GM18498 (cell line): ENCODE measurements around the gene CNPY3.
"Not testable (repeated sequence)": the region's sequence is repeated elsewhere in the genome, so short reads cannot be mapped to it uniquely, and the experiment has no call there.

Experiments
- ATAC-seq: cut with Tn5 transposase; IDR thresholded peaks from one replicate; pipeline ENCODE4 v1.9.1; 2021; ENCODE audit warnings: mild to moderate bottlenecking, moderate library complexity; ENCODE audit not compliant: unreplicated experiment

CNPY3 gene

DNA sequence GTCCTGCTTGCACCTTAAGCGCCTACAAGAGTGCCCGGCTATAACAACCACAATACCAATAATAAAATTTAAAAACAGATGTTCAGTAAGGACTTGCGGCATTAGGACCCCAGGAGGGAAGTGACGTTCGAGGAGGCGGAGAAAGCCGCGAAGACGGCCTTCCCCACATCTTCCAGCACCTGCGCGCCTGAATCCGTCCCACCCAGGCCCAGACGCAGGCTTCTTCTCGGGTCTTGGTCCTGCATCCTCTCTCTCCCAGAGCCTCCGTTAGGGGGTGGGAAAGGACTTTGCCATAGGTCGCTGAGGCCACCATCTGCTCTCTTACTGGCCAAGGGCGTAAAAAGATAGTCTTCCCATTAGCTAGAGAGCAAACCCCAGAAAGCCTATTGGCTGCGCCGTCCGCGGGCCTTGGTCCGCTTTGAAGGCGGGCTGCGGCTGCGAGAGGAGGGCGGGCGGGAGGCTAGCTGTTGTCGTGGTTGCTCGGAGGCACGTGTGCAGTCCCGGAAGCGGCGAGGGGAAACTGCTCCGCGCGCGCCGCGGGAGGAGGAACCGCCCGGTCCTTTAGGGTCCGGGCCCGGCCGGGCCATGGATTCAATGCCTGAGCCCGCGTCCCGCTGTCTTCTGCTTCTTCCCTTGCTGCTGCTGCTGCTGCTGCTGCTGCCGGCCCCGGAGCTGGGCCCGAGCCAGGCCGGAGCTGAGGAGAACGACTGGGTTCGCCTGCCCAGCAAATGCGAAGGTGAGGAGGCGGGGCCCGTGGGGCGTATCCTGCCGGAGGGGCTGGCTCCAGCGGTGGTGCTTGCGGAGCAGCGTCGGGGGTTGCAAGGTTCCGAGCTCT is at the start of gene CNPY3:
CNPY3 (plus strand) TSS at position 495 of the 835 bp plus-strand sequence; CDS start at position 586, 91 bp downstream.
- ATAC-seq, result peak; percentile 78

- not testable (repeated sequence) for ATAC-seq
These were observed 49.0 kb upstream of the CNPY3 start for GRCh38 chr6:42880240-42880817.

GRCh38 chr6:42880871-42881270 is 48.4 kb upstream of the CNPY3 start:
- not testable (repeated sequence) for ATAC-seq

GRCh38 chr6:42885702-42886101 is 43.6 kb upstream of the CNPY3 start:
- no peak for ATAC-seq

- not testable (repeated sequence) for ATAC-seq
These were observed 41.1 kb upstream of the CNPY3 start for GRCh38 chr6:42888201-42888600.

DNA sequence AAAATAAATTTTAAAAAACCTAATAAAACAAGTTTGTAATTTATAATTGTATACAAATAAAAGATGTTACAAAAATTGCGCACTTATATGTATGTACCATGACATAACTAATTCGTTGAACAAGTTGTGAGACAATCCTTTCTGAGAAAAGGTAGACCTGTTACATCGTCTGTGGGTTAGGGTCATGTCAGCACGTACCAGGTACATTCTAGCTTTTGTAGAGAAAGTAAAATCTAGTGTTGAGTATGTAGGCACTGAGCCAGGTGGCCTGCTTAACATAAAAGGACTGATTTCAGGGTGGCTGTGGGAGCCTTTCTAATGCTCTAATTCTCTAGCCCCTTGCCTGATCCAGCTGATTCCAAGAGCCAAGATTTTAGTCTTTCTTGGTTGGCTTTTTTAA is 39.5 kb upstream of the CNPY3 start:
- no peak for ATAC-seq

DNA sequence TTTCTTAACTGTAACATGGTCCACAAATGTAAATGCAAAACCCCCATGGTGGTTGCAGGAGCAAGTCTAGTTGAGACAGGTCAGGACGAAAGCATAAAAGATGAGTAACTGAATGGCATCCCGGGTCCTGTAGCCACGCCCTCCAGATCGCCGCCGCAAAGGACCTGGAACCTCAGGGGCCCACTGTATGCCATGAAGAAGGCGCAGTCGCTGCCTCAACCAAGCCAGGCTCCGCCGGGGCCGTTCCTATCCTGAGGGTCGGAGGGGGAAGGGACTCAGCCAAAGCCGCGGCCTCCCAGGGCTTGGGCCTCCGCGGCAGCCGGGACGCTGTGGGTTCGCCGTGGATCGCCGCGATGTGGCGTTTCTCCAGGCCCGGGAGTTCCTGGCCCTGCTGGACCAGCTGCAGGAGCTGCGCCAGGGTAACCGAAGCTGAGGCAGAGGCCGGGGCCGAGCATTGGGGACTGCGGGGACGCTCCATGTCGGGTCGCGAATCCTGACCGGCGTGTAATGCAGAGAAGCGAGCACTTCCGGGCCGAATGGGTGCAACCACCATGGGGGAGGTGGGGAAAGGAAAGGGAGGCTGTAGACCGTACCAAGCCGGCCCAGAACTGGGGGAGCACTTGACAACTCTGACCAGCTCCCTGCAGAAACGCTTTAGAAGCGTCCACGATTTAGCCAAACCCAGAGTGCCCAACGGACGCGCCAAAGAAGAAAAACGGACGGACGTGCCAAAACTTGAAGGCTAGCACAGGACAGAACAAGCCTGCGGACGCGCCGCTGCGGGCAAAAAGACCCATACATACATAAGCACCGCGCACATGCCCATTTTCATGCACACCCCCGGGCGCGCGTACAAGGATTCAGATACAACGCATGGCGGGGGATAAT is 38.7 kb upstream of the CNPY3 start:
- ATAC-seq, result peak; percentile 92

- no peak for ATAC-seq
These were observed 38.0 kb upstream of the CNPY3 start for GRCh38 chr6:42891199-42891722.

GRCh38 chr6:42894041-42894828 is 35.0 kb upstream of the CNPY3 start:
- ATAC-seq, result not testable (repeated sequence)

GRCh38 chr6:42896178-42896719 is 33.0 kb upstream of the CNPY3 start:
- no peak for ATAC-seq

GRCh38 chr6:42898891-42899361 is 30.4 kb upstream of the CNPY3 start:
- ATAC-seq, result no peak

DNA sequence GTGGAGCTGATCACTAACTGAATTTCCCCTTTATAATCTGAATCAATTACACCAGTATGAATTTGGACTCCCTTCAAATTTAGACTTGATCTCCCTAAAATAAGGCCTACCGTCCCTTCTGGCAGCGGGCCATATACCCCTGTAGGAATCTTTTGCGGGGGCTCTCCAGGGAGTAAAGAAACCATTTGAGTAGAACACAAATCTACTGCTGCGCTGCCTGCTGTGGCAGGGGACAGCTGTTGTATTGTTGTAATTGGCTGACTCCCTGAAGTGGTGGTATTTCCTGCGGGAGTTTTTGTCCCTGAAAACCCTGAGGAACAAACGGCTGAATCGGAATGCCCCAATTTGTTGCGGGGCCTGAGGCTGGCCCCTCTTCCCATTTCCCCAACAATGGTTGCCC is 29.4 kb upstream of the CNPY3 start:
- no peak for ATAC-seq

DNA sequence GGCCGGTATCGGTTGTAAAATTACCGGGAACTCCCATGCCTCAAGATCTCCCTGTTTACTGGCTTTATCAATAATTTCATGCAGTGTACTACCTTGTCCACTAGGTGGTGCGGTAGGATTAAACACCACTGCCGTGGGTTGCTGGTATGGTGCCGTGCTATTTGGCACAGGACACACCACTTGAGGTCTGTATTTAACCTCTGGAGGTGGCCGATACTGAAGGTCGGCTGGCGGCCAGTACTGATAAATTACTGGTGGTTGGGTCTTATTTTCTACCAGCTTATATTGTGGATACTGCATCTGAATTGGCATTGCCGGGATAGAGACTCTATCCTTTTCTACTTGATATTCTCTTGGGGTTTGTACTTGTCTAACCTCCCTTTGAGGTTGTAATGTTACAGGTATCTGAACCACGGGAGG is 27.7 kb upstream of the CNPY3 start:
- peak; percentile 71 for ATAC-seq

GRCh38 chr6:42902429-42903263 is 26.6 kb upstream of the CNPY3 start:
- ATAC-seq, result not testable (repeated sequence)

DNA sequence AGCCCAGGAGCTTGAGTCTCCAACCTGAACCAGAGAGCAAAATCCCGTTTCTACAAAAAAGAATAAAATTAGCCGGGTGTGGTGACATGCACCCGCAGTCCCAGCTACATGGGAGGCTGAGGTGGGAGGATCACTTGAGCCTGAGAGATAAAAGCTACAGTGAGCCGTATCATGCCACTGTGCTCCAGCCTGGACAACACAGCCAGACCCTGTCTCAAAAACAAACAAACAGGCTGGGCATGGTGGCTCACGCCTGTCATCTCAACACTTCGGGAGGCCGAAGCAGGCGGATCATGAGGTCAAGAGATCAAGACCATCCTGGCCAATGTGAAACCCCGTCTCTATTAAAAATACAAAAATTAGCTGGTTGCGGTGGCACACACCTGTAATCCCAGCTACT is 24.8 kb upstream of the CNPY3 start:
- ATAC-seq, result no peak

GRCh38 chr6:42907336-42907735 is 21.9 kb upstream of the CNPY3 start:
- ATAC-seq, result no peak

DNA sequence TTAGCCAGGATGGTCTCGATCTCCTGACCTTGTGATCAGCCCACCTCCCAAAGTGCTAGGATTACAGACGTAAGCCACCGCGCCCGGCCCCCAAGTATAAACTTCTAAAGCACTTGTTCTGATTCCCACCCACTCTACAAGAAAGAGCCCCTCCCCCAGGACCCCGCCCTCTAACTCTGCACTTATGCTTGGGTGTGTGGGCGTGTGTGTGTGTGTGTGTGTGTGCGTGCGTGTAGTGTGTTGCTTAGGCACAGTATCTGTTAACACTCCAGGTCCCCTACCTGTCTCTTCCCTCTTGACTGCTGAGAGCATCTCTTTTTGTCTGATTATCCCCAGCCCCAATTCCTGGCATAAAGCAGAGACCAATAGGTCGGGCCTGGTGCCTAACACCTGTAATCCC is 19.4 kb upstream of the CNPY3 start:
- ATAC-seq, result no peak

DNA sequence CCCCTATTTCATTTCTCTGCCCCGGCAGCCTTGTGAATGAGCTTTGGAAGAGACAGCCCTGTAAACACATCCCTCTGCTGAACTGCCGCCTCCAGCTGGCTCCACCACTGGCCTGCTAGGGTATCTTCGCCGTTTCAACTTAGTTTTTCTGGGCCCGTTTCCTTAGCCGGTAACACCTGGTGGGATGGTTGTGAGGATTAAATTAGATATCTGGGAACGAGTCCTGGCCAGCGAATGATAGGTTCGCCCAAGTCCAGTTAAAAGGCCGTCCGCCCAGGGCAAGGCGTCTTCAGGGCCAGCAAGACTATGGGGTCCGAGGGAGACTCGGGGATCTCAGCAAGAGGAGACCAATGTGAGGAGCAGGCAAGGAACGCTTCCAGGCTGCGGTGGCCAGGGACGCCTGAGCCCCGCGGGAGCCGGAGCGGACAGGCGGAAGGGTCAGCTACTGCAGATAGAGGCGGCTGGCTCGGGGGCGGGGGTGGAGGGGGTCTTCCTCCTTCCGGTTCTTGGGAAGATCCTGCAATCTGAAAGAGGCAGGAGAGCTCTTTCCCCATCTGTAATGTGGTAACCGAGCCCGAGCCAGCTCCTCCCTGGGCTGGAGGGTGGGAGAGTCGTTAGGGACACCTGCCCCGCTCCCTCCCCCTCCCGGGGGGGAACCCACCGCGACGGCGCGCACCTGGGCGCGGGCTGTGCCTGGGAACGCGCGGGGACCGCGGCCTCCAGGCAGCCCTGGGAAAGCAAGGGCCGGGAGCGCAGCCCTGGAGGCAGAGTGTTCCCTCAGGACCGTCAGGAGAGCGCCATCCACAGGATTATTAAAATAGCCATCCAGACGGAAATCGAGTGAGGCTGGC is 17.9 kb upstream of the CNPY3 start:
- no peak for ATAC-seq
